Middle frontal gyrus (tissue), 1 donor: ENCODE results near the gene KCNK7.

ENCODE experiments used
- DNase-seq: peaks from one replicate; pipeline ENCODE4 v3.0.0-alpha.2; 2015; ENCODE audit warnings: low spot score; ENCODE audit errors: extremely low spot score

KCNK7 gene

GRCh38 chr11:65611758-65612603, 16.4 kb upstream of the KCNK7 start:
- DNase-seq = no peak

GRCh38 chr11:65611028-65611757, 15.6 kb upstream of the KCNK7 start:
- peak; percentile 63 for DNase-seq

GRCh38 chr11:65610404-65610803, 14.8 kb upstream of the KCNK7 start:
- DNase-seq = no peak

DNA sequence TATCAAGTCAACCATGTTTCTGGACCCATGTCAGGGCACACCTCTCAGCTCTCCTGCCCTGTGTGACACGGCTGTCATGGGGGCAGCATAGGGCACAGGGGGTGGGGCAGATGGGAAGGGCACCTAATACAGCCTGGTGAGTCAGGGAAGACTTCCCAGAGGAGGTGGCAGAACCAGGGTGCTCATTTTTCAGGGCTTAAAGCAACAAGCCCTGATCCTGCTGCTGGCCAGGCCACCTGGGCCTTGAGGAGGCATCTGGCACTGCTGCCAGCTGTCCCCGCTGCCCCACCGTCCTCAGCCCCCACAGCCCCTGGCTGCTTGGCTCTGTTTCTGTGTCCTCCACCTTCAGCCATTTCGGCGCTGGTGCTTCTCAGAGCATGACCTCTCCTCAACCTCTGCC, 14.1 kb upstream of the KCNK7 start:
- DNase-seq = no peak

GRCh38 chr11:65609229-65609628, 13.6 kb upstream of the KCNK7 start:
- no peak for DNase-seq

- DNase-seq = no peak
Measured at GRCh38 chr11:65607614-65608426, 12.2 kb upstream of the KCNK7 start.

GRCh38 chr11:65606876-65607613, 11.4 kb upstream of the KCNK7 start:
- peak; percentile 87 for DNase-seq

- DNase-seq = no peak
Measured at GRCh38 chr11:65604258-65604657, 8.7 kb upstream of the KCNK7 start.

DNA sequence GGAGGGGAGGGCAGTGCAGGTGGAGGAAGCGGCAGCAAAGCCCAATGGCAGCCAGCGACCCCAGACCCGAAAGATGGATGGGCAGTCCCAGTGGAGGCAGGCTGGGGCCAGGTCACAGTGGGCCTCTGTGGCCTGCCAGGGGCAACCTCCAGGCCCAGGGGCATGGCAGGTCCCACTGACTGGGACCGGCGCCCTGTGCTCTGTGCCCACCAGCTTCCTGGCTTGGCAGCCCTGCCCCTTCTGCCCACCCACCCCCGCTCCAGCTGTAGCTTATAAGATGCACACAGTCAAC, 4.3 kb upstream of the KCNK7 start:
- no peak for DNase-seq

DNA sequence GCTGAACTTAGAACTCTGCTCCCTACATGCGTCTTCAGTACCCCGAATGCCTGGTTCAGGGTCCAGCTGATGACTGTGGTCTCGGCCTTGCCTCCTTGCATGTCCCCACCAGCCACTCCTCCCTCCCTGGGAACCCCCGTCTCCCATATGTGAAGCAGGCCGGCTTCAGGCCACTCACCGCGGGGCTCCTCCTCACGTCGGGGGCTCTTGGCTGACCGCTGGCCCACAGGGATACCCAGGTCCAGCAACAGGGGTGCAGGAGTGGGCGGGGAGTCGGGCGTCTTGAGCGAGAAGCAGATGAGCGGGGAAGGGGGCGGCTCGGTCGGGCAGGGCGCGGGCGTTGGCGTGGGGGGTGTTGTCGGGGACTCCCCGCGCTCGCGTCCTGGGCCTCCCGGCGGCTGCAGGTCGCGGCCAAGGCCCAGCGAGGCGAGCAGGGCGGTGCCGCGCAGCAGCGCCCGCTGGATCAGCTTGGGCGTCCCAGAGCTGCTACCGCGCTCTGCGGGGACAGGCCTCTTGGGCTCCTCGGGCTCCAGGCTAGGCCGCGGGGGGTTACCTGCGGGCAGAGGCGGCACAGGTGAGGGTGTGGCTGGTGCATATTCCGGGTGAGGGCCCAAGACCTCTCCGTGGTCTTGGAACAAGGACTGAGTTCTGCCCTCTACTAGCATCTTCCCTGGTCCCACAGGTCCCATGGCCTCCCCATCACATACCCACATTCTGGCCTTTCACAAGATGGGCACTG, 3.8 kb upstream of the KCNK7 start:
- no peak for DNase-seq

- no peak for DNase-seq
Measured at GRCh38 chr11:65598258-65598699, 2.7 kb upstream of the KCNK7 start.

DNA sequence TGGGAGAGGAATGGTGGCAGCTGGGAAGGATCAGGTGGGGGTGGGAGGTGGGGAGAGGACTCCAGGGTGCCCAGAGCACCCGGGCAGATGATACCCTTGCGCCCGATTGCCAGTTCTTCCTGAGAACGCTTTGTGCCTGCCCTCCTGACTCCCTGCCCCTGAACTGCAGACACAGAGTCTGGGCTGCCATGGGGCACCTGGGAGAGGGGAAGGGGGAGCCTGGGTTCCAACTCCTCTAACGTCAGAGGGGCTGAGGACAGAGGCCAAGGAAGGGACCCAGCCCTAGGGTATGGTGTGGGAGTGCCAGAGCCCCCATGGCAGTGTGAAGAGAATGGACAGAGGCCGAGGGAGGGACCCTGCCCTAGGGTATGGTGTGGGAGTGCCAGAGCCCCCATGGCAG, 920 bp upstream of the KCNK7 start:
- no peak for DNase-seq

GRCh38 chr11:65595131-65595530, 469 bp downstream of the KCNK7 start:
- no peak for DNase-seq

DNA sequence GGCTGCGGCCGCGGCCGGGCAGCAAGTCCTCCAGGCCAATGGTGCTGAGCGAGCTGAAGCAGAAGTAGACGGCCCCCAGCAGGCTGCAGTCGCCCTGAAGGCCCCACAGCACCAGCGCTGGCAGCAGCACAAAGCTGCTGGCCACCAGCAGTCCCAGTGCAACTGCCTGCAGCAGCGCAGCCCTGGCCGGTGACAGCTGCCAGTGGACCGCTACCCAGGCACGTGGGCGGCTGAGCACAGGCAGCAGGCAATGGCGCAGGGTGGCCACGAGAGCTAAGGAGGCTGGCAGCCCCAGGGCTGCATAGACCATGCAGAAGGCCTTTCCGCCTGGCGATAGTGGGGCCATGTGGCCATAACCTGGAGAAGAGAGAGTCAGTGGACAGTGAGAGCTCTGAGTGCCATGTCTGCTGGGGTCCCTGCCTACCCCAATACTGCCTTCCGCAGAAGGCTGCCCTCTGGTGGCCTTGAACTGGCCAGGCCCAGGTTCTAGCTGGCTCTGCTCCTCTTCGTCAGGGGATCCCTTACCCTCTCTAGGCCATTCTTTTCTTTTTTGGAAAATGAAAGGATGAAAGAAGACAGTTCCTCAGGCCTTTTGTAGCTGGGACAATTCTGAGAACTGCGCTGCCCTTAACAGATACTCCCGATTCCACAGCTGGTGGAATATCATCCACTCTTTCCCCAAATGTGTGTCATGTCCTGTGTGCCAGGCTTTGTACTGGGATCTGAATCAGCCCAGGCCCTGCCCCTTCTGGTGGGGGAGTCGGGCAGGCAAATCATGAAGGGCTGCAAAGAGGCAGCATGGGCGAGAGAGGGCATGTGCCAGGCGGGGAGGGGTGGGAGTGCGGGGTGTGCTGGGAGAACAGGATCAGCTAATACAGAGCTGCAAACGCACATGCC, 1.8 kb downstream of the KCNK7 start:
- DNase-seq = no peak

DNA sequence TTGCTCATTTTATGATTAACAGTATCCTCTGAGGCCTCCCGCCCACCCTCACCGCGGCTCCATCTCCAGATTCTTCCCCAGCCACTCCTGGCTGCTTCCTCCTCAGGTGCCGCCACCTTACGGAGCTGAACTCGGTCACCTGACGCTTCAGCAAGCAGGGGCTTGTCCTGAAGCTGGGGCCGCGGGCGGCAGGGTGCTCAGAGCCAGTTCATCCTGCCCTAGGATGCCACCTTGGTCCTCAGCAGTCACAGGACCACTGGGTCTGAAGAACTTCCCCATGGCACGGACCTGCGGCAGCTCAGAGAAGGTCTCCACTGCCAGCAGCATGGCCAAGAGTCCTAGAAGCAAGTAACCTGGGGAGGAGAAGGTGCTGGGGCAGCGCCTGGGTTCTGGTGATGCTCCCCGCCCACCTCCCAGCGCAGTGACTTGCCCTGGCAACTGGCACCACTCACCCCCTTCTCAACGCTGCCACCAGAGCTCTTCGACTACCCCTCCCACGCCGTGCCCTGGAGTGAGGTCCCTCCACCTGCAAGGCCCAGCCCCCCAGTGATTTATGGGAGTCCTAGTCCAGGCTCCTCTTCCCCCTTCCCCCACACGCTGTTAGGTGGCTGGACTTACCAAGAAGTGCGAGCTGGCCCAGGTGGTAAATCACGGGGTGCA, 2.6 kb downstream of the KCNK7 start:
- no peak for DNase-seq

DNA sequence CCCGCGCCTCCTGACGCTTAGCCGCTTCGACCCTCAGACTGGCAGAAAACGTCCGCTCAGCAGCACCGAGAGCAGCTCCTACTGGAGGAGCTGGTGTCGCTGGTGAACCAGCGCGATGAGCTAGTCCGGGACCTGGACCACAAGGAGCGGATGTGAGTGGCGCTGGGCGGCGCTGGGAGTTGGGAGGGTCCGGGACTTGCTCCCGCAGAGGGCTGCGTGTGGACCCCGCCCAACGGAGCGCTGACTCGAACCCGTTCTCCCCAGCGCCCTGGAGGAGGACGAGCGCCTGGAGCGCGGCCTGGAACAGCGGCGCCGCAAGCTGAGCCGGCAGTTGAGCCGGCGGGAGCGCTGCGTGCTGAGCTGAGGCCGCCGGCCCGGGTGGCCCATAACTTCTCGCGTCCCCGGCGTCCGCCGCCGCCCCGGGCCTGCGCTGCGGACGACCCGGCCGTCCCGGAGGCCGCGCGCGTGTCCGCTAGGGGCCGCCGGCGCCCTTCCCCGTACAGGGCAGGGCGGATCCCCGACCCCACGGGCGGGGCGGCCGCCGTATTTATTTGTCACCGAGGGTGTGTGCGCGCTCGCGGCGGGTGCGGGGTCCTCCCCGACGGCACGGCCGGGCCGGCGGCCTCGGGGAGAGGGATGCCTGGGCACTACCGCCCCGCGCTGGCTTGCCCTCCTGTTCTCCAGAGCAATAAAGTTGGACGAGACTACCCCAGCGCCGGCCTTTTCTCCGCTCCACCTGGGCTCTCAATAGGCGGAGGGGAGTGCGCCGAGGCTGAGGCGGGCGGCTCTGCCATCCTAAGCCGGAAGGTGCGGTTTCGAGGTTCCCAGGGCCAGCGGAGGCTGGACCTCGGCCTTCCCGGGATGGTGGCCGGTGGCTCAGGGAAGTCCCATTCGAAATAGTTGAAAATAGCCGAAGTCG, 3.4 kb downstream of the KCNK7 start:
- no peak for DNase-seq

GRCh38 chr11:65590240-65590738, 5.3 kb downstream of the KCNK7 start:
- DNase-seq = no peak
